Activated naive CD4-positive, alpha-beta T cell treated with anti-CD3 and anti-CD28 coated beads, Interleukin-2, amount 50 U/mL, for 72 hours (primary cell): ENCODE results near the gene AFF3. TPM values are rescaled to one million over a fixed set of nuclear protein-coding genes. Genes with fewer than 3 reads are reported as not detected.

ENCODE experiments used
- ATAC-seq, 2 donors: fragments of 150-1000 bp; cut with Tn5 transposase; 2 replicates each; pipeline ENCODE4 v1.10.0; 2021; ENCODE audit warnings: mild to moderate bottlenecking in 2 of 2, moderate library complexity in 2 of 2
- DNase-seq, 2 donors: peaks; one replicate each; pipeline ENCODE4 v3.0.0; 2021 to 2022; ENCODE audit warnings: low spot score in 2 of 2
- H3K27ac Mint-ChIP-seq, 2 donors: one replicate each; pipeline ENCODE4 v1.8.0; 2022; ENCODE audit warnings: mild to moderate bottlenecking in 2 of 2, mixed read lengths in 2 of 2
- H3K36me3 Mint-ChIP-seq, 2 donors: one replicate each; pipeline ENCODE4 v1.8.0; 2022; ENCODE audit warnings: mixed read lengths in 2 of 2
- H3K9me3 Mint-ChIP-seq, 2 donors: one replicate each; pipeline ENCODE4 v1.8.0; 2022; ENCODE audit warnings: mixed read lengths in 2 of 2
- total RNA-seq, 2 donors: library from RNA; stranded (reverse); gene quantifications; one replicate each; pipeline ENCODE4 v1.2.3, GENCODE V29; 2022

The AFF3 gene
- total RNA-seq, 2 donors from 2014 or later, result 1.5 to 5.2 TPM

DNA sequence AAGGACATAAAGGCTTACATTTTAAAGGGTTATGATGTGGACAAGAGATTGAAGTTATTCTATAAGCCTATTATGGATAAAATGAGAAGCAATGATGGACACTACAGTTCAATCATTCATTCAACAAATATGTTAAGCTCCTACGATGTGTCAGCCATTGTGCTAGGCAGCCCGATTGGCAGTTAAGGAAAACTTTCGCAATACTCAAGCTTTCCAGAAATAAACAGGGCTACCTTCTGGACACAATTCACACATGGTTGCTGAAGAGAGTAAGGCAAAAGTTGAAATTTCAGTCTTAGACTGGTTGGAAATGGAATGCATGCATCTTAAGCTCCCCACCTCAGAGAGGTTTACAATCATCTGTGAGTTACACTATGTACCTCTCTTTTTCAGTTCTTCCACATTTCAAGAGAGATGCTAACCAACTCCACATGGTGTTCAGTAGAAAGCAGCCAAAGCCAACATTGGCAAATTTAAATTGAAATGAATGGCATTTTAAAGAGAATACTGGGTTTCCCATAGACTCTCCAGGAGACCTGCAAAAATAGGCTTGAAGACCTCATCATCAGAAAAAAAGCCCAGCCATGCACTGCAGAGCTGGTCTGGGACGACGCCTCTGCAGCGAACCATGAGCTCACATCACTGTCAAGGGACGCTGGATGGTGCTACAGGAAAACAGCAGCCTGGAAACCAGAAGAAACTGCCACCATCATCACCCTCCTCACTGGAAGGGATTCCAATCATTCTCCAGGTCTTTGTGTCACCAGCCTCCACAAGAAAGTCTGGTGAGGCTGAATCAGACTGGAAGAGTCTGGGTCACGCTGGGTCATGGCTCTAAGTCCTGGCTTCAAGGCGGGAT lies 276.3 kb downstream of the AFF3 start:
- Mint-ChIP-seq H3K36me3 (no peaks in the 10 kb centered on the region), H3K9me3 (peaks cover 0 to 7% of the 10 kb centered on the region in 2 donors), H3K27ac (no peak overlapping the region)
- no peak for DNase-seq
- ATAC-seq, result no peak

- ATAC-seq, result no peak
These were observed 277.5 kb downstream of the AFF3 start for GRCh38 chr2:99864561-99865553.

GRCh38 chr2:99863903-99864270 lies 278.5 kb downstream of the AFF3 start:
- no peak for DNase-seq
- no peak for ATAC-seq
- no peak overlapping the region for H3K27ac Mint-ChIP-seq
- peaks cover 0 to 7% of the 10 kb centered on the region in 2 donors for H3K9me3 Mint-ChIP-seq
- H3K36me3 Mint-ChIP-seq, result no peaks in the 10 kb centered on the region

More at GRCh38 chr2:99864561-99865553, 277.5 kb downstream of the AFF3 start:
- no peak for DNase-seq
- H3K36me3 Mint-ChIP-seq, result no peaks in the 10 kb centered on the region
- H3K27ac Mint-ChIP-seq, result no peak overlapping the region
- peaks cover 0 to 7% of the 10 kb centered on the region in 2 donors for H3K9me3 Mint-ChIP-seq

DNA sequence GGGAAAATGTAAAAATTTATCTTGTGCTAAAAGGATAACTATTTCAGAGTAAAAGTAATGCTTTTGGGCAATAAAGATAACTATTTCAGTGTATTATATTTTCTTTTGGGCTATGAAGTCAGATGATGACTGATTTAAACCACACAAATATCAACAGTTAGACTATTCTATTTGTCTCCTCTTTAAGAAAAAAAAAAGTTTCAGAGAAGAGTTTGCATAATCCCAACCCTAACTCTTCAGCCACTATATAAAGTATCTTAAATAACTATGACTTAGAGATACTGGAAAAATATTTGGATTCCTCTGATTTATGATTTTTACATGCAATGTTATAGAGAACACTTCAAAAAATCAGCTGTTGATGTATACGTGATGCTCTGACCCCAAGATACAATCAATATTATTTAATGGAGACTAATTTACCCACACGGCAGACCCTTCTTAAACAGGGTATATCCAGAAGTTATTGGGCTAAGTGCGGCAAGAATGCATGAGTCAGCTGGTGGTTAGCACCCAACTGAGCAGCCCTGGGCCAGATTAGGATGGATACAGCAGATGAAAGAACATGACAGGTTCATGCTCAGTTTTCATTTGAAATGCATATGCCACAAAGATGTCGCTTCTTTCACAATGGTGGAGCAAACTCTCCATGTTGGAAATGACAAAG lies 279.0 kb downstream of the AFF3 start:
- no peak for DNase-seq
- no peak for ATAC-seq
- Mint-ChIP-seq H3K27ac (no peak overlapping the region), H3K36me3 (no peaks in the 10 kb centered on the region), H3K9me3 (peaks cover 0 to 7% of the 10 kb centered on the region in 2 donors)

DNA sequence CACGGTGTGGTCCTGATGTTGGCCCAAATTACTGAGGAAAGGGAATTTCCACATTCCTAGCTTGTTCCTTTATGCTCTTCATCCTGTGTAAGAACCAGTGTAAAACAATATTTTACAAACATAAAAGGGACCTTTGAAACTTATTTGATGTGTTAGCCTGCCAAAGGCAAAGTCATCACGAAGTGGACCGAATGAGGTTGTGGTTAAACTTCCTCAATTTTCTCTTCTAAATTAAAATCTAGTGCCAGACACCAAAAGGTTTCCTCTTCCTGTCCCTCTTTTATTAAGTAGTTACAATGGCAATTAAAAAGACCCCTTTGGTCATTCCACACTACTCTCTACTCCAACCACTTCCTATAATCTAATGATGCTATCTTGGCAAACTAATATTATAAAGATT lies 279.8 kb downstream of the AFF3 start:
- peaks cover 0 to 7% of the 10 kb centered on the region in 2 donors for H3K9me3 Mint-ChIP-seq
- DNase-seq (no peak), ATAC-seq (no peak)
- no peaks in the 10 kb centered on the region for H3K36me3 Mint-ChIP-seq
- H3K27ac Mint-ChIP-seq, result no peak overlapping the region

GRCh38 chr2:99861376-99861760 lies 281.0 kb downstream of the AFF3 start:
- H3K9me3 Mint-ChIP-seq, result peaks cover 0 to 7% of the 10 kb centered on the region in 2 donors
- no peaks in the 10 kb centered on the region for H3K36me3 Mint-ChIP-seq
- no peak overlapping the region for H3K27ac Mint-ChIP-seq
- DNase-seq, result no peak
- no peak for ATAC-seq

- ATAC-seq, result no peak
- H3K9me3 Mint-ChIP-seq, result peaks cover 0 to 7% of the 10 kb centered on the region in 2 donors
These were observed 281.5 kb downstream of the AFF3 start for GRCh38 chr2:99860720-99861375.

DNA sequence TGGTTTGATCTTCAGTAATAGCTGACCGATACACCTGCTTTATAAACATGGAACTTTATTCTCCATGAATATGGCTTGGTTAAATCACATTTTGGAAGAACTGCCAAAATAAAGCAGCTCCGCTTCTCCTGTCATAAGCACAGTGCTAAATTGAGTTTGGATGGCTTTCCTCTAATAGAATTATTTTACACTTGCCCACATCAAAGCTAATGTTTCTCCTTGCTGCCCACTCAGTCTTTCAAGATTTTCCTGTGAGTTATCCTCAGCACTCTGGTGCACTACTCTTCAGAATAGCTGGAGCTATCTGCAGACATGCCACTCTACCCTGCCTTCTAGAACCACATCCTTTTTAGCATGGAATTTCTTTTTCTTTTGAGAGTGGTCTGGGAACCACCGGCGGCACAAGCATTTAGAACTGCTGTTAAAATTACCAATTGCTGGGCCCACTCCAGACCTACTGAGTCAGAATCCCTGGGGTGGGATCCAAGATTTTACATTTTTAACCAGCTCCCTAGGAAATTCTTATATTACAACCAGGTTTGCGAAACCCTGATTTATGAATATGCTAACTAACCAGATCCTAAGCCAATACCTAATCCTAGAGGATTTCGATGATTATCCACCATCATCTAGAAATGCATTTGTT lies 283.3 kb downstream of the AFF3 start:
- Mint-ChIP-seq H3K27ac (no peak overlapping the region), H3K9me3 (no peaks in the 10 kb centered on the region), H3K36me3 (no peaks in the 10 kb centered on the region)
- DNase-seq, result no peak
- ATAC-seq, result no peak

More at GRCh38 chr2:99860720-99861375, 281.5 kb downstream of the AFF3 start:
- Mint-ChIP-seq H3K27ac (no peak overlapping the region), H3K36me3 (no peaks in the 10 kb centered on the region)
- no peak for DNase-seq

DNA sequence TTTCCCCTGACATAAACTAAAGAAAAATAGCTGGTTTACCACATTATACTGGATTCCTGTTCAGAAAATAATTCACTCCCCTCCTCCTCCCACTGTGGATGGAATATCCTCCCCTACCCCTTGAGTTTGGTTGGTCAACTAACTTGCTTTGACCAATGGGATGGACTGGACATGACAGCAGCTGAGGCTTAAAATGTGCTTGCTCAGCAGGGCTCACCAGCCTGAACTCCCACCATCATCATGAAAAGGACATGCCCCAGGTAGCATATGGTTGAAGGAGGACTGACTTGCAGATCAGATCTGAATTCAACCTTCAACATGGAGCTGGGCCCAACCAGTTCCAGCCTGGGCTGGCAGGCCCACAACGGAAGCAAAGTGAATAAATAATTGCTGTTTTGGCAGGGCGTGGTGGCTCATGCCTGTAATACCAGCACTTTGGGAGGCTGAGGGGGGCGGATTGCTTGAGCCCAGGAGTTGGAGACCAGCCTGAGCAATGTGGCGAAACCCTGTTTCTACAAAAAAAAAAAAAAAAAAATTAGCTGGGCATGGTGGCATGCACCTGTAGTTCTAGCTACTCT lies 284.4 kb downstream of the AFF3 start:
- no peak for DNase-seq
- ATAC-seq, result no peak
- Mint-ChIP-seq H3K36me3 (no peaks in the 10 kb centered on the region), H3K9me3 (no peaks in the 10 kb centered on the region), H3K27ac (no peak overlapping the region)

DNA sequence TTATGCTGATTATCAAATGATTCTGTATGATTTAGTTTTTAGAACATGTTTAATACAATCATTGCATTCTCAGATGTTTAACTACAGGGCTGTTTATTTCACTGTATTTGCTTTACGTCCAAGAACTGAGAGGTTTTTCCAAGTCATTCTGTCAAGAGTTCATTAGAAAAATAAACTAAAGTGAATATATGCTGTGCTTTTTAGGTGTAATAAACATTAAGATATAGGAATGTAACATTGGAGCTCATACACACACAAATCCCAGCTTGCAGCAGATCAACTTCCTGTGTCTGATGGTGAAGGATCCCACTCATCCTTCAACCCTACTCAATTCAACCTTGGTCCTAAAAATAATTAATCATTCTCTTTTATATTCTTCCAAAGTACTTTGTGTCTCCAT lies 285.0 kb downstream of the AFF3 start:
- Mint-ChIP-seq H3K36me3 (no peaks in the 10 kb centered on the region), H3K9me3 (no peaks in the 10 kb centered on the region), H3K27ac (no peak overlapping the region)
- DNase-seq (no peak), ATAC-seq (no peak)

GRCh38 chr2:99856119-99856518 lies 286.3 kb downstream of the AFF3 start:
- ATAC-seq, result no peak

GRCh38 chr2:99854236-99854852 lies 288.0 kb downstream of the AFF3 start:
- no peaks in the 10 kb centered on the region for H3K36me3 Mint-ChIP-seq
- H3K9me3 Mint-ChIP-seq, result no peaks in the 10 kb centered on the region
- no peak for ATAC-seq
- no peak for DNase-seq
- no peak overlapping the region for H3K27ac Mint-ChIP-seq

More at GRCh38 chr2:99856119-99856518, 286.3 kb downstream of the AFF3 start:
- DNase-seq, result no peak
- H3K36me3 Mint-ChIP-seq, result no peaks in the 10 kb centered on the region
- H3K9me3 Mint-ChIP-seq, result no peaks in the 10 kb centered on the region
- no peak overlapping the region for H3K27ac Mint-ChIP-seq

- no peak overlapping the region for H3K27ac Mint-ChIP-seq
- no peak for DNase-seq
- H3K36me3 Mint-ChIP-seq, result no peaks in the 10 kb centered on the region
- no peaks in the 10 kb centered on the region for H3K9me3 Mint-ChIP-seq
- no peak for ATAC-seq
These were observed 289.4 kb downstream of the AFF3 start for GRCh38 chr2:99852956-99853355.

- no peak overlapping the region for H3K27ac Mint-ChIP-seq
- H3K9me3 Mint-ChIP-seq, result no peaks in the 10 kb centered on the region
- H3K36me3 Mint-ChIP-seq, result no peaks in the 10 kb centered on the region
- ATAC-seq (no peak), DNase-seq (no peak)
These were observed 289.9 kb downstream of the AFF3 start for GRCh38 chr2:99852376-99852934.

- H3K27ac Mint-ChIP-seq, result no peak overlapping the region
- no peaks in the 10 kb centered on the region for H3K9me3 Mint-ChIP-seq
- DNase-seq, result no peak
- ATAC-seq, result no peak
- no peaks in the 10 kb centered on the region for H3K36me3 Mint-ChIP-seq
These were observed 290.6 kb downstream of the AFF3 start for GRCh38 chr2:99851811-99852210.
